ENCODE results near the gene WFS1.

Gene WFS1

GRCh38 chr4:6324999-6325787 lies 55.5 kb downstream of the WFS1 start:
- no peak for DNase-seq (ENCODE audit: low read depth)

- DNase-seq (ENCODE audit: low read depth), result no peak
Observed at GRCh38 chr4:6325788-6326290, 56.2 kb downstream of the WFS1 start.

GRCh38 chr4:6326312-6327060 lies 56.8 kb downstream of the WFS1 start:
- no peak for DNase-seq (ENCODE audit: low read depth)

- peak; percentile 49 for DNase-seq (ENCODE audit: low read depth)
Observed at GRCh38 chr4:6327220-6327917, 57.7 kb downstream of the WFS1 start.

- no peak for DNase-seq (ENCODE audit: low read depth)
Observed at GRCh38 chr4:6328526-6328925, 58.9 kb downstream of the WFS1 start.

GRCh38 chr4:6329478-6330383 lies 60.1 kb downstream of the WFS1 start:
- no peak for DNase-seq (ENCODE audit: low read depth)

- no peak for DNase-seq (ENCODE audit: low read depth)
Observed at GRCh38 chr4:6330384-6330767, 60.7 kb downstream of the WFS1 start.

GRCh38 chr4:6331018-6331417 lies 61.4 kb downstream of the WFS1 start:
- no peak for DNase-seq (ENCODE audit: low read depth)

GRCh38 chr4:6331468-6331867 lies 61.8 kb downstream of the WFS1 start:
- DNase-seq (ENCODE audit: low read depth), result no peak

GRCh38 chr4:6332042-6332668 lies 62.5 kb downstream of the WFS1 start:
- no peak for DNase-seq (ENCODE audit: low read depth)

GRCh38 chr4:6332669-6333050 lies 63.0 kb downstream of the WFS1 start:
- DNase-seq (ENCODE audit: low read depth), result no peak

- DNase-seq (ENCODE audit: low read depth), result no peak
Observed at GRCh38 chr4:6333301-6334202, 63.9 kb downstream of the WFS1 start.

GRCh38 chr4:6334203-6334887 lies 64.7 kb downstream of the WFS1 start:
- DNase-seq (ENCODE audit: low read depth), result no peak

GRCh38 chr4:6335040-6335590 lies 65.5 kb downstream of the WFS1 start:
- DNase-seq (ENCODE audit: low read depth), result no peak

GRCh38 chr4:6336166-6336565 lies 66.5 kb downstream of the WFS1 start:
- DNase-seq (ENCODE audit: low read depth), result no peak

- no peak for DNase-seq (ENCODE audit: low read depth)
Observed at GRCh38 chr4:6337331-6337935, 67.8 kb downstream of the WFS1 start.

- no peak for DNase-seq (ENCODE audit: low read depth)
Observed at GRCh38 chr4:6338175-6338950, 68.7 kb downstream of the WFS1 start.
